Thoracic aorta (tissue), 2 donors: ENCODE results near the gene UNC93B1. TPM values are rescaled to one million over a fixed set of nuclear protein-coding genes. Genes with fewer than 3 reads are reported as not detected.

Source experiments
- ATAC-seq: fragments of 150-250 bp; one replicate; pipeline ENCODE4 v1.8.0; 2017; ENCODE audit warnings: low read depth; ENCODE audit not compliant: insufficient number of reproducible peaks, low FRiP score
- DNase-seq: peaks from one replicate; pipeline ENCODE4 v3.0.0-alpha.2; 2020; ENCODE audit warnings: low spot score
- H3K27ac ChIP-seq, 2 donors: fragments of 200-600 bp; sonication (generic); 1 replicate in 1 of 2; 2 replicates in 1 of 2; pipeline ENCODE4 v1.5.1; 2016; ENCODE audit warnings: mild to moderate bottlenecking in 2 of 2, moderate library complexity in 2 of 2
- H3K27me3 ChIP-seq: fragments of 200-600 bp; sonication (generic); replicated peaks from 2 replicates; pipeline ENCODE4 v1.6.0; 2016; ENCODE audit warnings: mild to moderate bottlenecking; ENCODE audit not compliant: insufficient read depth
- H3K36me3 ChIP-seq: fragments of 200-600 bp; sonication (generic); one replicate; pipeline ENCODE4 v1.5.1; 2016
- H3K4me1 ChIP-seq, 2 donors: fragments of 200-600 bp; sonication (generic); 1 replicate in 1 of 2; 2 replicates in 1 of 2; pipeline versions ENCODE4 v1.5.1 to v1.6.0; 2016; ENCODE audit warnings: low read depth in 2 of 2, mild to moderate bottlenecking in 1 of 2; ENCODE audit not compliant: control insufficient read depth in 1 of 2
- H3K4me3 ChIP-seq: fragments of 200-600 bp; sonication (generic); 2 replicates; pipeline ENCODE4 v1.5.1; 2016; ENCODE audit warnings: mild to moderate bottlenecking
- H3K9me3 ChIP-seq: fragments of 200-600 bp; sonication (generic); 2 replicates; pipeline ENCODE4 v1.5.1; 2016
- total RNA-seq, 2 donors: library from RNA; depleted of rRNA; stranded (reverse); fragments of >200 nt; gene quantifications; one replicate each; pipeline versions ENCODE4 v1.1.0 to v1.2.3, GENCODE V29; 2016
- TF ChIP-seq, protein P1 (sequence below): fragments of 200-600 bp; sonication (generic); IDR thresholded peaks from one replicate; pipeline ENCODE4 v1.5.1; 2019; ENCODE audit warnings: antibody characterized with exemption

UNC93B1 gene
- total RNA-seq, 2 donors from 2014 or later: 39.6 to 72.4 TPM

DNA sequence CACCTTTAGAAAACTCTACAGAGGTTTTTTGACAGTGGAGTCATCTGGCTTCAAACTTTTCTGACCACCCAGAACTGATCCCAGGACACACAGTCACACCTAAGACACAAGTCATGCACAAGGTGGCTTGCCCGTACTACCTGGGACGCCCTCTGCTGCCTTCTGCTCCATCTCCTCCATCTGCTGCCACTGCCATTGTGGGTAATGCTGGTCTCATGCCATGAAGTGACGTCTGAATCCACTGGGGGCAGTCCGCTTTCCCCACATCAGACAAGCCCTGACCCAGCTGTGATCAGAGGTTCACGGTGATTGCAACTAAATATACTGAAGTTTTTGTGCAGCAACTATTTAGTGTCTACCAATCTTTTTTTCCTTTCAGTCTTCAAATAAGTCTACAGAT, 21.1 kb upstream of the UNC93B1 start:
- no peaks in the 10 kb centered on the region for H3K27me3 ChIP-seq
- H3K4me3 ChIP-seq: no peak overlapping the region
- H3K9me3 ChIP-seq: no peaks in the 10 kb centered on the region
- no peak for DNase-seq
- H3K4me1 ChIP-seq: peaks cover 4 to 8% of the 10 kb centered on the region in 2 donors
- no peak for ATAC-seq
- no peaks in the 10 kb centered on the region for H3K36me3 ChIP-seq
- TF ChIP-seq, protein P1, sequence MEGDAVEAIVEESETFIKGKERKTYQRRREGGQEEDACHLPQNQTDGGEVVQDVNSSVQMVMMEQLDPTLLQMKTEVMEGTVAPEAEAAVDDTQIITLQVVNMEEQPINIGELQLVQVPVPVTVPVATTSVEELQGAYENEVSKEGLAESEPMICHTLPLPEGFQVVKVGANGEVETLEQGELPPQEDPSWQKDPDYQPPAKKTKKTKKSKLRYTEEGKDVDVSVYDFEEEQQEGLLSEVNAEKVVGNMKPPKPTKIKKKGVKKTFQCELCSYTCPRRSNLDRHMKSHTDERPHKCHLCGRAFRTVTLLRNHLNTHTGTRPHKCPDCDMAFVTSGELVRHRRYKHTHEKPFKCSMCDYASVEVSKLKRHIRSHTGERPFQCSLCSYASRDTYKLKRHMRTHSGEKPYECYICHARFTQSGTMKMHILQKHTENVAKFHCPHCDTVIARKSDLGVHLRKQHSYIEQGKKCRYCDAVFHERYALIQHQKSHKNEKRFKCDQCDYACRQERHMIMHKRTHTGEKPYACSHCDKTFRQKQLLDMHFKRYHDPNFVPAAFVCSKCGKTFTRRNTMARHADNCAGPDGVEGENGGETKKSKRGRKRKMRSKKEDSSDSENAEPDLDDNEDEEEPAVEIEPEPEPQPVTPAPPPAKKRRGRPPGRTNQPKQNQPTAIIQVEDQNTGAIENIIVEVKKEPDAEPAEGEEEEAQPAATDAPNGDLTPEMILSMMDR: no peak
- no peak overlapping the region for H3K27ac ChIP-seq

DNA sequence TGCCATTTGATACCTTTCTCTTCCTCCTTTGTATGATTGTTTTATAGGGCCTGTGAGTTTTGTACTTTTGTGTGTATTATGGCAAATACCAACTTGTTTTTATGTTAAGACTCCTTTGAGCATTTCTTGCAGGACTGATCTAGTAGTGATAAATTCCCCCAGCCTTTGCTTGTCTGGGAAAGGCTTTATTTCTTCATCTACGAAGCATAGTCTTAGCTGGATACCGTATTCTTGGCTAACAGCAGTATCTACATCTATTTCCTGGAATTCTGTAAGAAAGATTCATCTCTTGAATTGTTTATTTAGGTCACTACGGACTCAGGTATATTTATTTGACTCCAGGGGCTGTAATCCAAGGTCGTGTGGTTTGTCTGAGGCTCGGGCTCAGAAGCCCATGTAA, 20.6 kb upstream of the UNC93B1 start:
- DNase-seq: no peak

DNA sequence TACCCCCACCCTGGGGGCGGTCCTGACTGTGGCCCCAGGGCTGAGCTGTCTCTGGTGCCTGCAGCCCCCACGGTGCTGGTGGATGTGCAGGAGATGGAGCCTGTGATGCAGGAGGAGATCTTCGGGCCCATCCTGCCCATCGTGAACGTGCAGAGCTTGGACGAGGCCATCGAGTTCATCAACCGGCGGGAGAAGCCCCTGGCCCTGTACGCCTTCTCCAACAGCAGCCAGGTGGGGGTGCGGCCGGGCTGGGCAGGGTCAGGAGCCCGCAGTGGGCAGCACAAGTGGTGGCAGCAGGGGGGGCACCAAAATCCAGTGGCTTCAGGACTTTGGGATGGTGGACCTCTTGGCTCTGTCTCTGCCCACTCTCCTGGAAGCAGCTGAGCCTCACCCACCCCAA, 18.6 kb upstream of the UNC93B1 start:
- Histone ChIP-seq H3K4me3 (no peak overlapping the region), H3K4me1 (no peaks in the 10 kb centered on the region), H3K9me3 (no peaks in the 10 kb centered on the region), H3K36me3 (no peaks in the 10 kb centered on the region), H3K27me3 (no peaks in the 10 kb centered on the region), H3K27ac (no peak overlapping the region)
- TF ChIP-seq, protein P1: no peak
- no peak for ATAC-seq
- no peak for DNase-seq

More for the DNA sequence above, 20.6 kb upstream of the UNC93B1 start:
- ATAC-seq: no peak
- Histone ChIP-seq H3K4me1 (peaks cover 1 to 4% of the 10 kb centered on the region in 2 donors), H3K9me3 (no peaks in the 10 kb centered on the region), H3K4me3 (no peak overlapping the region), H3K36me3 (no peaks in the 10 kb centered on the region), H3K27me3 (no peaks in the 10 kb centered on the region), H3K27ac (no peak overlapping the region)
- TF ChIP-seq, protein P1: no peak

DNA sequence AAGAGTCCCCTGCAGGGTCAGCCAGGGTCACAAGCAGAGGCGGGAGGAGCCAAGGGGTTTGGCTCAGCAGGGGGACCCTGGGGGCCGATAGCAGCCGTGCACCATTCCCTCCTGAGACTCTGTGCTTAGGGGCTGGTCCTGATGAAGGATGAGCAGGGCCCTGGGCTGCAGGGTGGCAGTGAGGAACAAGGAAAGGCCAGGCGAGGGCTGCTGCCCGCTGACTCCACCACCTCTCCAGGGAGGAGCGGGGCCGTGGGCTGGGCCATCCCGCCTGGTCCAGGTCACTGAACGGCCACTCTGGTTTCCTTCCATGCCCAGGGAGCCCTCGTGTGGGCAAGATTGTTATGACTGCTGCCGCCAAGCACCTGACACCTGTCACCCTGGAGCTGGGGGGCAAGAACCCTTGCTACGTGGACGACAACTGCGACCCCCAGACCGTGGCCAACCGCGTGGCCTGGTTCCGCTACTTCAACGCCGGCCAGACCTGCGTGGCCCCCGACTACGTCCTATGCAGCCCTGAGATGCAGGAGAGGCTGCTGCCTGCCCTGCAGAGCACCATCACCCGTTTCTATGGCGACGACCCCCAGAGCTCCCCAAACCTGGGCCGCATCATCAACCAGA, 17.4 kb upstream of the UNC93B1 start:
- H3K4me3 ChIP-seq: no peak overlapping the region
- no peak for DNase-seq
- no peaks in the 10 kb centered on the region for H3K27me3 ChIP-seq
- no peak for ATAC-seq
- H3K9me3 ChIP-seq: no peaks in the 10 kb centered on the region
- no peaks in the 10 kb centered on the region for H3K4me1 ChIP-seq
- H3K27ac ChIP-seq: no peak overlapping the region
- H3K36me3 ChIP-seq: no peaks in the 10 kb centered on the region
- TF ChIP-seq, protein P1: no peak

DNA sequence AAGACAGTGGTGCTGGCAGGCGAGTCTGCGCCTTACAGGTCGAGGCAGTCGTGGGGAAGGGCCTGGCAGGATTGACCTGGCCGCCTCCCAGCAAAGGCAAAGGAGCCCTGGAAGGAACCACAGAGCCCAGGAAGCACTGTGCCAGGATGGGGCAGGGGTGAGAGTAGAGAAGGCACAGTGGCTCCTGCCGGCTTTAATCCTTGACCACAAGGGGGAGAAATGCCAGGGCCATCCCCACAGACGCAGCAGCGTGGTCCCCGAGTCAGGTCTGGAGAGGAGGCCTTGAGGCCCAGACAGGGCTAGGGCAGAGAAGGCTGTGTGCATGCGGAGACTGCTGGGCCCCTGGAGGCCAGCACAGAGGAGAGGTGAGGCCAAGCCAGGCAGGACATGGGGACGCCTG, 16.7 kb upstream of the UNC93B1 start:
- Histone ChIP-seq H3K4me3 (no peak overlapping the region), H3K4me1 (no peaks in the 10 kb centered on the region), H3K27me3 (no peaks in the 10 kb centered on the region), H3K27ac (no peak overlapping the region), H3K36me3 (no peaks in the 10 kb centered on the region), H3K9me3 (no peaks in the 10 kb centered on the region)
- no peak for ATAC-seq
- TF ChIP-seq, protein P1: no peak
- no peak for DNase-seq
